Mucosa of descending colon (tissue), 3 donors: ENCODE measurements around the gene ACTBL2. TPM values are rescaled to one million over a fixed set of nuclear protein-coding genes. Genes with fewer than 3 reads are reported as not detected.
A peak's percentile ranks its signal among the peaks of the same experiment; 100 is the strongest.

Experiments used
- ATAC-seq: fragments of 200-7000 bp; cut with Tn5 transposase; one replicate; pipeline ENCODE4 v1.9.1; 2020; ENCODE audit warnings: mild to moderate bottlenecking, moderate library complexity
- DNase-seq, 3 donors: peaks; one replicate each; pipeline ENCODE4 v3.0.0-alpha.2; 2020
- H3K36me3 ChIP-seq: fragments of 200-600 bp; one replicate; pipeline ENCODE4 v1.8.0; 2021; ENCODE audit warnings: low read depth, mild to moderate bottlenecking
- H3K4me1 ChIP-seq: fragments of 200-600 bp; one replicate; pipeline ENCODE4 v1.8.0; 2021; ENCODE audit warnings: low read depth, mild to moderate bottlenecking
- H3K4me3 ChIP-seq: fragments of 200-600 bp; one replicate; pipeline ENCODE4 v1.8.0; 2021; ENCODE audit warnings: mild to moderate bottlenecking
- H3K9me3 ChIP-seq: fragments of 200-600 bp; one replicate; pipeline ENCODE4 v1.8.0; 2021; ENCODE audit warnings: mild to moderate bottlenecking
- intact Hi-C, 2 donors: fragments of 100-400 bp; cut with DNase I in 1 of 2; cut with micrococcal nuclease in 1 of 2; formaldehyde crosslinking; loops; one replicate each; pipeline versions ENCODE4 v1.11.0 to v1.11.1; 2022; cut with DNase I, micrococcal nuclease
- total RNA-seq, 3 donors: library from RNA; stranded (reverse); fragmentation: NEBNext Ultra II Directional in 2 of 3; extraction: Animal tissue kit (Norgen Biotek cat#: 25700) in 2 of 3; gene quantifications; one replicate each; pipeline versions ENCODE4 v1.2.1 to v1.2.4, GENCODE V29; 2021 to 2023
- TF ChIP-seq, protein P1 (sequence below): fragments of 200-600 bp; IDR thresholded peaks from one replicate; pipeline ENCODE4 v1.8.0; 2022; ENCODE audit warnings: antibody characterized with exemption, mild to moderate bottlenecking
- donor health status: DM: no; HTN: no; CAD: no; lungs with moderate emphysema.
- donor health status: DM: no; HTN: no; CAD: no.
- donor health status: DM: no; HTN: yes; CAD: no.

The ACTBL2 gene
- total RNA-seq, 3 donors from 2014 or later = not detected

DNA sequence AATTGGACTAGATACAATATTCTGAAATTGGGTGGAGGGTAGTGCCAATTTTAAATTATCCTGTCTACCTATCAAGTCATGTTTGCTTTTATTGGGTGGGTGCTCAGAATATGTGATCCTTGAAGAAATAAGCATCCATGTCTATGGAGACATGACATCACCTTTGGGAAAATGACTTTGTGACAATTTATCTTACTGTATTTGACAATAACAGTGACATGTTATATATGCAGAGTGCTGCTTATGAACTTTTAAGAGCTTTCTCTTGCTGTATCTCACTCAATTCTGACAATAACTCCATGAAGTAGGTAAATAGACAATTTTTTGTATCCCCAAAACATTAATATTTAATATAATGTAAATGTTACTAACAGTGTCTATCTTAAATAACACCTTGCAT is 15.1 kb upstream of the ACTBL2 start:
- TF ChIP-seq, protein P1, sequence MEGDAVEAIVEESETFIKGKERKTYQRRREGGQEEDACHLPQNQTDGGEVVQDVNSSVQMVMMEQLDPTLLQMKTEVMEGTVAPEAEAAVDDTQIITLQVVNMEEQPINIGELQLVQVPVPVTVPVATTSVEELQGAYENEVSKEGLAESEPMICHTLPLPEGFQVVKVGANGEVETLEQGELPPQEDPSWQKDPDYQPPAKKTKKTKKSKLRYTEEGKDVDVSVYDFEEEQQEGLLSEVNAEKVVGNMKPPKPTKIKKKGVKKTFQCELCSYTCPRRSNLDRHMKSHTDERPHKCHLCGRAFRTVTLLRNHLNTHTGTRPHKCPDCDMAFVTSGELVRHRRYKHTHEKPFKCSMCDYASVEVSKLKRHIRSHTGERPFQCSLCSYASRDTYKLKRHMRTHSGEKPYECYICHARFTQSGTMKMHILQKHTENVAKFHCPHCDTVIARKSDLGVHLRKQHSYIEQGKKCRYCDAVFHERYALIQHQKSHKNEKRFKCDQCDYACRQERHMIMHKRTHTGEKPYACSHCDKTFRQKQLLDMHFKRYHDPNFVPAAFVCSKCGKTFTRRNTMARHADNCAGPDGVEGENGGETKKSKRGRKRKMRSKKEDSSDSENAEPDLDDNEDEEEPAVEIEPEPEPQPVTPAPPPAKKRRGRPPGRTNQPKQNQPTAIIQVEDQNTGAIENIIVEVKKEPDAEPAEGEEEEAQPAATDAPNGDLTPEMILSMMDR = no peak
- ATAC-seq = no peak
- intact Hi-C loops = no loop called here

DNA sequence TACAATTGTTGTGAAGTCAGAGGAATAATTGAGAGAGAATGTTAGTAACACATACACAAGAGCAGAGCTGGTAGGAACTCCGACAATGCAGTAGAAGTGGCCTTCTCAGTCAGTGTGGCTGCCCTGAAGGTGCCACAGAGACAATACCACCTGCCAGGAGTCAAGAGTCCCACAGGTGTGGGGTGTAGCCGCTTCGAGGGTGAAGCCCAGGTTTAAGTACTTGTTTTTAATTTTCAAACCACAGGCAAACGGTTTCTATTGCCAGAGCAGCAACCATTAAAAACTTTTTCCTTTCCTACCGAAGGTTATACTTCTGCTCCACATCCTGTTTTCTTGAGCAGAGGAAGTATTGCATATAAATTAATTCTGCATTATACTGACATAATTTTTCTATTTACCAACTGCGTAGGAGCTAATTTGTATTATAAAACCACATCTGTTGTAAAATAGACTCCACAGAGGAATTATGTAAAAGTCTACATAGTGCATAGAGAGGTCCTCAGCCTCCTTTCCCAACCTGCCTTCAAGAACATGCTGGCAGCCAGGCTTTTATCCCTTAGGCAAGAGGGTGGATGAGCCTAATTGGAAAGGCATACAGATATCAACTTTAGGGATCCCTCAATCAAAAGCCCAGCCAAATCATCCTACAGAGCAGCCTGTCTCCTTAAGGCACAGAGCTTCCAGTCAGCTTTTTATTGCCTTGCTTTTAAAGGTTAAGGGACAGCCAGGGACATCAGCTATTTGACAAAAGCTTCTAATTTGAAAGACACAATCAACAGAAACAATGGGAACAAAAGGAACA is 12.9 kb upstream of the ACTBL2 start:
- Histone ChIP-seq H3K4me3 (no peak overlapping the region), H3K4me1 (no peaks in the 10 kb centered on the region), H3K36me3 (no peaks in the 10 kb centered on the region), H3K9me3 (no peaks in the 10 kb centered on the region)
- DNase-seq = no peak
- peak; percentile 35 for ATAC-seq
- intact Hi-C loops = no loop called here
- TF ChIP-seq, protein P1 = no peak

More for the DNA sequence above, 15.1 kb upstream of the ACTBL2 start:
- Histone ChIP-seq H3K36me3 (no peaks in the 10 kb centered on the region), H3K9me3 (no peaks in the 10 kb centered on the region), H3K4me3 (no peak overlapping the region), H3K4me1 (no peaks in the 10 kb centered on the region)
- DNase-seq = no peak

DNA sequence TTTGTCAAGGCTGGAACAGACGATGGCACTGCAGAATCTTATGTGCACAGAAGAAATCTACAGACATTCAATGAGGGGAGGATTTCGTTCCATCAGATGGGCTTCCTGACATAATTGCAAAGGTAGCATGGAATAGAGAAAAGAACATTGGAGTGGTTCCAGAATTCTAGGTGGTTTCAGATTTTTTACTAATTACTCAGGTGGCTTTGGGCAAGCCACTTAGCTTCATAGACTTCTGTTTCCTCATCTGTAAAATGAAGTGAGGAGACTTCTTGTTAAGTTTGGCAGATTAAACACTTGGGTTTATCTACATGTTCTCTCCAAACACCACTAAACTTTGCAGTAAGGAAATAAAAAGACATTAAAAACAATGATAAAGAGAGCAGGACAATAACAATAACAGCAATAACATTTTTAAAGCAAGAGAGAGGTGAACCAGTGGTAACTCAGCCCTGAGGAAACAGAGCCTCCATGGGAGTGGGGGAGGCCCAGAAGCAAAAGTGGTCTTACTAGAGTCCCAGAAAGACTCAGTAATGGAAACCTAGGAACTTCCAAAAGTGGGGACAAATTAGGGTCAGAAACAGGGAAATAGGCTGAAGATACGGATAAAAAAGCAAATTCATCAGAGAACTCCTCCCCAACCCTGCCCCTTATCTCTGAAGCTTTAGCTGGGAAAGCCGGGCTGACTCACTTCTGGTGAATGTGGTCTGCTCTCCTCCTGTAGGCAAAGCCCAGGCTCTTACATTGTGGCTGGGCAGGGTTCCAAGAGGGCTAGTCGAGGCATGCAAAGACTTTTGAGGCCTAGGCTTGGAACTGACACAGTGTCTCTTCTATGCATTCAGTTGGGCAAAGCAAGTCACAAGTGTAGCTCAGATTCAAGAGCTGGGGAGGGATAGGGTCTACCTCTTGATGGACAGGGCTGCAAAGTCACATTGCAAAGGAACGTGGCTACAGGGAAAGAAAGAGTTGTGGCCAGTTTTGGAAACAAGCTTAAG is 11.8 kb upstream of the ACTBL2 start:
- no peak overlapping the region for H3K4me3 ChIP-seq
- ATAC-seq = peak; percentile 57

DNA sequence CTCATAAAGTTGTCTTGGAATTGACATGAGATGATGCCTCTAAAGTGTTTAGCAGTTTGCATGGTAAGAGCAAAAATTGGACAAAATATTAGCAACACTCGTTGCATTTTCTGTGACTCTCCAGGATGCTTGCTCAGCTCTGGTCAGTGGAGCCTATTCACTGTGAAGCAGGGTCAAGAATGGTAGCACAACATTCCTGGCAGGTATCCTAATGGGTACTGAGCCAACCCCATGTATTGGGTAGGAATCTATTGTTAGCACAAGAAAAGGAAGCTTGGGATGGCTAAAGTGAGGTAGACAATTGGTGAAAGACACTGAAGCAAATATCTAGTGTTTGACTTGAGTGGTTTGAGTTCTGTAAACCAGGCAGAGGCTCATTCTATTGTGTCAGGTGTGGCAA is 10.4 kb upstream of the ACTBL2 start:
- Histone ChIP-seq H3K9me3 (no peaks in the 10 kb centered on the region), H3K4me3 (no peak overlapping the region), H3K36me3 (no peaks in the 10 kb centered on the region), H3K4me1 (no peaks in the 10 kb centered on the region)
- intact Hi-C loops = no loop called here
- TF ChIP-seq, protein P1 = no peak
- ATAC-seq = no peak
- no peak for DNase-seq

More for the DNA sequence above, 11.8 kb upstream of the ACTBL2 start:
- no peaks in the 10 kb centered on the region for H3K9me3 ChIP-seq
- TF ChIP-seq, protein P1 = no peak
- H3K4me1 ChIP-seq = no peaks in the 10 kb centered on the region
- no peaks in the 10 kb centered on the region for H3K36me3 ChIP-seq
- DNase-seq = peak in 2 of 3 donors; percentile 38 to 43
- intact Hi-C loops = no loop called here

DNA sequence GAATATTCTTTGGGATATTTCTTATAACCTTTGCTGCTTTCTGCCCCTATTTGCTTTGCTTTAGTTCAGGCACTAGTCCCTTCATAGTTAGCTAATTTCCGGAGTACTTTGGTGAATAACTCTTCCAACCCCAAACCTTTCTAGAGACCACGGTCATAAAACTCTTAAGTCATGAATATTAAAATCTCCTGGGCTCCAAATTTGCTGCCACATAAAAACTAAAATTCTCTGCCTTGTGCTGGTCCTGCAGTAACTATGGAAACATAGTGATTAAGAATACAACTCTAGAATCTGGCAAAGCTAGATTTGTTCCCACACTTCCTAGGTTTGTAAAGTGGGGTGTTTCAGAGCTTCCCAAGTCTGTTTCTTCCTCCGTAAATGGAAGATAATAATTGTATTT is 10.0 kb upstream of the ACTBL2 start:
- Histone ChIP-seq H3K4me1 (no peaks in the 10 kb centered on the region), H3K36me3 (no peaks in the 10 kb centered on the region), H3K9me3 (no peaks in the 10 kb centered on the region), H3K4me3 (no peak overlapping the region)
- TF ChIP-seq, protein P1 = no peak
- intact Hi-C loops = no loop called here
- ATAC-seq (no peak), DNase-seq (no peak)
